ENCODE data around the gene LSM4. TPM values are rescaled to one million over a fixed set of nuclear protein-coding genes. Genes with fewer than 3 reads are reported as not detected.

LSM4 gene
- total RNA-seq, 1 experiment from 2014 or later, result 403 TPM

DNA sequence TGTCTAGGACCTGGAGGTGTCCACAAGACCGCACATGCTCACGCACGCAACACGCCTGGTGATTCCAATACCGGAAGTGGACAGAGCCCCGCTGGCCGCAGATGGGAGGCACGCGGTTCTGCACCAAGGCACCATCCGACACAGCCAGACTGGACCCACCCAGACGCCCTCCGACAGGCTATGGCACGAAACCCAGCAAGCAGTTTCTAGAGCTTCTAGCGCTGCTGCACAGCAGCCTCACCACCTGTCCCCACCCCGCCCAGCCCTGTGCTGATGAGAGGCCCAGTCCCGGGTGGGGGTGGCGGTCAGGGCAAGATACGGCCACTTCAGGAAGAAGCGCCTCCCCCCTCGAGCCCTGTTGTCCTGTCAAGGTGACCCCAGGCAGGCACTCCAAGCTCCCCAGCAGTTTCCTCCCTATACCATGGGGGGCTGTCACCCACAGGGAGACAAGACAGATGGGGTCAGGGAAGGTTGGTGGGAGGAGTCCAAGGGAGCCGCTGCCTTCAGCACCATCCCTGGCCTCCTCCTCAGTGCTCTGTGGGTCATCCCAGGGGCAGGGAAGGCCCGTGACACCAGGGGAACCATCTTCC lies 11.3 kb downstream of the LSM4 start:
- DNase-seq (ENCODE audit: low spot score), result no peak

DNA sequence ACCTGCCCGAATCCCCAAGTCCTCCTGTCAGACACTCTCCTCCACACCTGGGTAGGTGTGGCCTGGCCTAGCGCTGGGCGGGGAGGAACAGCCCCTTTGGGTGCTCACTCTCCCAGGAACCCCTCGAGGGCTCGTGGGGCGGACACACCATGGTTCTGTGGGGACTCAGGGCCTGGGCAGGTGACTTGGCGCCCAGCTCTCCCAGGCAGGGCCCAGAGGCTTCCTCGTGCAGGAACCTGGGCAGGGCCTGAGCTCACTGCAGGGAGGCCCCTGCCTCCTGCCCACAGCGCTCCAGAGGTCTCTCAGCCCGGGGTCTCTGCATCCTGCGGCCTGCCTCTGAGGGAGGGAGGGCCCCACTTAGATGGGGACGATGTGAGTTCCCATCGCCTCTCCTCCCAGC lies 11.9 kb downstream of the LSM4 start:
- DNase-seq (ENCODE audit: low spot score), result no peak

DNA sequence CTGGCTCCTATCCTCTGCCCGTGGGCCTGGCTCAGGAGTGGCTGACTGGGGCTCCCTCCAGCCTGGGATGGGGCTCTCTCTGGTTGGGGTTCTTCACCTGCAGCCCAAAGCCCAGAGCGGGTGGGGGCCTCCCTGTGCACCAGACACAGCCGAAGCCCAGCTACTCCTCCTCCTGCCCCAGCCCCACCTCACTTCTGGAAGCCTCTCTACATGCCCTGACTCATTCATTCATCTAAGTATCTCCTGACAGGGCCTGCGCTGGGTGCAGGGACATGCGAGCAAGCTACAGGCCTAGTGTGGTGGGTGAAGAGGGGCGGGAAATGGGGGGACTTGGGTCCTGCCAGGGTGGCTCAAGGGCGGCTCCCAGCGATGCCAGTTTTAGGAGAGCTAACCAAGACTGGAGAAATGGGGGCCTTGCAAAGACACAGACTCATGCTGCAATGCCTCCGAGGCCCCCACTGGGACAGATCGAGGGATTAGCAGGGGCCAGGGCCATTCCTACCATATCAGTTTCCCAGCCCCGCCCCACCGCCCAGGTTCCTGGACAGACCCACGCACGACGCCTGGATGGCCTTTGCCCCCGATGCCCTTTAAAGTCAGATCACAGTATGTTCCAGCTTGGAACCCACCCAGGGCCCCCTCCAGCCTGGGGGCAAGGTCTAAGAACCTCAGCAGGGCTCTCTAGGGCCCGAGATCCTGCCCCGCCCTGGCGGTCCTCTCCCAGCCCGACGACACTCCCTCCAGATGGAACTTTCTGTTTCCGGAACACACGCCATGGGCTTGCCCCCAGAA lies 12.6 kb downstream of the LSM4 start:
- no peak for DNase-seq (ENCODE audit: low spot score)

DNA sequence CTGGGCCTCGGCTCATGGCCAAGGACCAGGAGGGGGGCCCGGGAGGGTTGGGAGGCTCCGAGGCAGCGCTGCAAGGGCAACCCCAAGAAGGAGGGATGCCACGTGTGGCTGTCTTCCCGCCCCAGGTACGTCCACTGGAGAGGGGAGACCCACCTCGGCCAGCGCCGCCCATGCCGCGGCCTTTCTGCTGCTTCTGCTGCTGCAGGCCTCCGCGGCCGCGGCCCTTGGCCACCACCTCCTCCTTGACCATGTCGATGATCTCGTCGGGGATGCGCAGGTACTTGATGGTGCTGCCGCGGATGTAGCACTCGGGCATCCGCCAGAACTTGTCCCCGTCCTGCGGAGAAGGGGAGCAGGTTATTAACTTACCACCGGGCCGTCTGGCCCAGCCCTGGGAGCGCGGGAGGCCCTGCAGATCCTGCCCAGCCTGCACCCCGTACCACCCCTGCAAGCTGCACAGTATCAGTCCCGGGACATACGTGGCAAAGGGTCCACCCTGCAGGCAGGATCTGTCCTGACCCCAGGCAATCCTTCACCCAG lies 13.3 kb downstream of the LSM4 start:
- DNase-seq (ENCODE audit: low spot score), result no peak

DNA sequence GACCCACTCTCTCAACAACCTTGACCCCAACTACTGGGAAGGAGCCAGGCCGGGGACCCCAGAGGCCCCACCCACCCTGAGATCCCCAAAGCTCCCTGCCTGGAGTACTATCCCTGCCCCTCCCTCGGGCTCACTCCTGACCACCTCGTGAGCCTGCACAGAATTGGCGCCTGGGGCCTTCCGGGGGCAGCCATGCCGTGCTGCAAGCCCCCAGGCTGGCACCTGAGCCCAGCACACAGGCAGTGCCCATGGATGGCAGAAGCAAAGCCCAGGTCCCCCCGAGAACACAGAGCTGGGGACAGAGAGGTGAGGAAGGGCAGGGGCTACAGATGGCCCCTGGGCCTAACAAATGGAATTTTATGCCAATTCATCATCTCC lies 13.9 kb downstream of the LSM4 start:
- DNase-seq (ENCODE audit: low spot score), result no peak

DNA sequence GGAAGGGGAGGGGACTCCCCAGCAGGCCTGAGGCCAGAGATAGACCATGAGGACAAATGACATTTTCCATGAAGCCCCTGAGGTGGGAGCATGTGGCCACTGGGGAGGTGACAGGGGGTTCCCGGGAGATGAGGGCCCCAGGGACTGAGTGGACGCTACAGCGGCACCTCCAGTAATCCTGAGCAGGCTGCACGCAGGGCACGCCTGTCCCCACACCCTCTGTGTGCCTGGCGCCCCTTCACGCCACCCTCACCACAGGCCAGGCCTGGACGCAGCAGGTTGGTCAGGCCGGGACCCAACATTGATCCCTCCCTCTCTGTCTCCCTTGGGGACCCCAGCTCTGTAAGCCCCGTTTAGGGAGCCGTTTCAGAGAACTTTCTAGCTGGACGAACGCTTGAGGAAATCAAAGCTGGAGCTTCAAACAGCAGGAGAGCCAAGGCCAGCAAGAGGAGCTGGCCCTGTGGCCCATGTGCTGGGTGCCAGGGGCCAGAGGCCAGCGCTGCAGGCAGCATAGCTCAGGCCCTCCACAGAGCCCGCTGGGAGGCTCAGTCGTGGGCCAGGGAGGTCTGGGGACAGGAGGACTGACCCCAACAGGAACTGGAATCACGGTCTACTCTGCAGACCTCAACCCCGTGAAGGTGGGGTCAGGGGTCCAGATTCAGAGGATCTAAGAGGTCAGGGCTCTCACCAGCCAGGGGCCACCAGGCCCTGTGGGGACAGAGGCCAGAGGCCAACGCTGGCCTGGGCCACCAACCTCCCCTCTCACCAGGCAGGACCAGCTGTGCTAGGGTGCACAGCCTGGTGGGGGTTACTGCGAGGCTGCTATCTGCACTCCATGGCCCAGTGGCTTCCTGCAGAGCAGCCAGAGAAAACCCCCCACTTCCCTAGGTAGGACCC lies 14.6 kb downstream of the LSM4 start:
- no peak for DNase-seq (ENCODE audit: low spot score)

DNA sequence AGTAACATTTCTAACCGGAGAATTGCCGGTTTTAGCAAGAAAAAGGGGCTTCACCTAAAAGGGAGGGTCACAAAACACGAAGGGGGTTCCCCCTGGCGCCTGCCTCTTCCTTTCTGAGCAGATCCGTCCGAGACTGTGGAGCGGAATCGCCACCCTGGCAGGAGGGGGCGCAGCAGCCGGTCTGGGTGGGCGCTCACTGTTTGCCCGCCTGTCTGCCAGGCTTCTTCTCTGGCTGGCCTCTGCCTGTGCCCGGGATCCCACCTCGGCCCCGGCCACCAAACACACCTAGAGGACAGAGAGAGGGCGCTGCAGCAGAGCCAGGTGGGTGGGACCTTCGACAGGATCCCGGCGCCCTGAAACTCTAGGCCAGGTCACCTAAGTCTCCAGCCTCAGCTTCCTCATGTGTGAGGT lies 15.6 kb downstream of the LSM4 start:
- DNase-seq (ENCODE audit: low spot score), result no peak

DNA sequence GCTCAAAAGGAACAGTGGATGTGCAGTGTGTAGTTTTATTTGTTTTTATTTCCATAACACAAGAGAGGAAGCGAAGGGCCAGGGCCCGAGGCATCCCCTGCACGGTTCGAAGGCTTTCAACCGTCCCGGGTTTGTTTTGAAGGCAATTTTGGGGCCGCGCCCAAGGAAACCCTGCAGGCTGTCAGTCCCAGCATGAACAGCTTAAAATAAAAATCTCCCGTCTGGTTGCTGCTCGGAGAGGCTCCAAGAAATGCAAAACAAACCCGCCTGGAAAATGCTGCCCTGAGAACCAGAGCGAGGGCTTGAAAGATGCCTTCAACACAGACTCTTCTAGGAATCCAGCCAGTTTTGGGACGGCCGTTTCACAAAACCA lies 16.0 kb downstream of the LSM4 start:
- DNase-seq (ENCODE audit: low spot score), result no peak

DNA sequence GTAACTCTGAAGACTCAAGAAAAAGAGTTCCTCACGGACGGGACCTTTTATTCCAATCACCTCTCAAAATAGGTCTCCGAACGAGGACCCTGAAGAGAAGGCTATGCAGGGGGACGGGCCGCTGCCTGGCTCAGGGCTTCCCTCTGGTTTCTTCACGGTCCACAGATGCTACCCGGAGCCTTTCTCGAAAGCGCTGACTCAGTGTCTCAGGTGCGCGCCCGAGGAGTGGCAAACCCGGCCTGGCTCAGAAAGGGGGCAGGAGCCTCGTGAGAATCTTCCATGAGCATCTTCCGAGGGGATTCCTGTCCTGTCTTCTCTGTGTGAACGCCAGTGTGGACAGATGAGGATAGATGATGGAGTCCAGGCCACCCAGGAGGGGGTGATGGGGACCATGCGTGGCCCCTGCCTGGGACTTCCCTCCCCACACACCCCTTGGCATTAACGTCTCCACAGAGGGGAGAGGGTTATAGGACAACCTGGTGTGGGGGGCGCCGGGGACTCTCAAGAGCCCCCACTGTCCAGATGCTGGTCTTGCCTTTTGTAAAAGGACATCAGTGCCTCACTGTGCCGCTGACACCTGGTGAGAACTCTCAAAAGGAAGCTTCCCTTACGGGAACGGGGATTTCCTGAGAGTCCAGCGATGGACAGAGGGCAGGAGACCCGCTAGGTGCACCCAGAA lies 16.5 kb downstream of the LSM4 start:
- no peak for DNase-seq (ENCODE audit: low spot score)

DNA sequence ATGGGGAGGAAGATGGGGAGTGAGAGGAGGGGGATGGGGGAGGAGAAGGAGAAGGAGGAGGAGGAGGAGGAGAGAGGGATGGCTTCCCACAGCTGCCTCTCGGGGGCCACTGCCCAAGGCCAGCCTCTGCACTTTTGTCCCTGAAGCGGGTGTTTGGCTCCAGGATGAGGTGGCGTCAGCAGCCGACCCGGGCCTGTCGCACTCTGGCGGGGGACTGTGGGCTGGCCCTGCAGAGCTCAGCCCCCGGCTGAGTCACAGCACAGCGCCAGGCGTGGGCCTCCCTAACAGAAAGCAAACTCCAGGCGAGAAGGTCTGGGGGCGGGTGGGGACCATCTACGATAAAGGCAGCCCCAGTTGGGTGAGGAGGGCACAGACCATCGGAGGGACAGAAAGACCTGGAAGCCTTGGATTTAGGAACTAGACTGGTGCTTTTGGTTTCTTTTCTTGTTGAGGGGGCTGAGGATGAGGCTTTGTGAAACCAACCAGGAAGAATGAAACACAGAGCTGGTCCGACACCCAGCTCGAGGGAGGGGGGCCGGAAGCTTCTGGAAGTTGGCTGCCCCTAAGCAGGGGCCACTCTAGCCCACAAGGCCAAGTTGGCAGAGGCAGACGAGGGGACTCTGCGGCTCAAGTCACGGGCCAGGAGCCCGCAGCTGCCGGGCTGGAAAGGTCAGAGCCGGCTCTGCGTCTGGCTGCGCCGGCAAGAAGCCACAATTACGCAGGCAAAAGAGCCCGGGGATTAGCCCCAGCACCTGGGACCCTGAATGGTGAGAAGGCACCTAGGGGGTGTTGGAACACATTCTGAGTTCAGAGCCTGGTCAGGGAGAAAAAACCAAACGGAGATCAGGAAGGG lies 18.2 kb downstream of the LSM4 start:
- DNase-seq (ENCODE audit: low spot score), result peak; percentile 76

DNA sequence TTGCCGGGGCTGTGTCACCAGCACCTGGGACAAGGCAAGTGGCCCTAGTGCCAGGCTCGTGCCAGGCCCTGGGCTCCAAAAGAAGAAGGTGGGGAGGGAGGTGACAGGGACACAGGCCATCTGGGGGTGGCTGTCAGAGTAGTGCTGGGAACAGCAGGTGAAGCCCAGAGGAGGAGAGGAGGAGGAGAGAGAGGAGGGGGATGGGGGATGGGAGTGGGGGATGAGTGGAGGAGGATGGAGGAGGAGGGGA lies 18.7 kb downstream of the LSM4 start:
- DNase-seq (ENCODE audit: low spot score), result no peak

DNA sequence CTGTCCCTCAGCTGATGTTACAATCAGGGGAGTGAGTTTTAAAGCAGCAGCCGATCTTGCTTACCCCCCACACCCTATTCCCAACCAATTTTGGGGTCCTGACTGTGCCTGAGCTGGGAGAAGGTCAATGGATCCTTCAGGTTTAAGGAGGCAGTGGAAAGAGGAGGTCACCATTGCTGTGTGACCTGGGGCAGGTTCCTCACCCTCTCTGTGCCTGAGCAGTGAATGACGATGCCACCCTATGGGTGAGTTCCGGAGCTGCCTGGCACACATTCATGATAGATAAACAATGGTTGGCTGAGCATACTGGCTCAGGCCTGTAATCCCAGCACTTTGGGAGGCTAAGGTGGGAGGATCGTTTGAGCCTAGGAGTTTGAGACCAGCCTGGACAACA lies 21.2 kb downstream of the LSM4 start:
- DNase-seq (ENCODE audit: low spot score), result no peak

DNA sequence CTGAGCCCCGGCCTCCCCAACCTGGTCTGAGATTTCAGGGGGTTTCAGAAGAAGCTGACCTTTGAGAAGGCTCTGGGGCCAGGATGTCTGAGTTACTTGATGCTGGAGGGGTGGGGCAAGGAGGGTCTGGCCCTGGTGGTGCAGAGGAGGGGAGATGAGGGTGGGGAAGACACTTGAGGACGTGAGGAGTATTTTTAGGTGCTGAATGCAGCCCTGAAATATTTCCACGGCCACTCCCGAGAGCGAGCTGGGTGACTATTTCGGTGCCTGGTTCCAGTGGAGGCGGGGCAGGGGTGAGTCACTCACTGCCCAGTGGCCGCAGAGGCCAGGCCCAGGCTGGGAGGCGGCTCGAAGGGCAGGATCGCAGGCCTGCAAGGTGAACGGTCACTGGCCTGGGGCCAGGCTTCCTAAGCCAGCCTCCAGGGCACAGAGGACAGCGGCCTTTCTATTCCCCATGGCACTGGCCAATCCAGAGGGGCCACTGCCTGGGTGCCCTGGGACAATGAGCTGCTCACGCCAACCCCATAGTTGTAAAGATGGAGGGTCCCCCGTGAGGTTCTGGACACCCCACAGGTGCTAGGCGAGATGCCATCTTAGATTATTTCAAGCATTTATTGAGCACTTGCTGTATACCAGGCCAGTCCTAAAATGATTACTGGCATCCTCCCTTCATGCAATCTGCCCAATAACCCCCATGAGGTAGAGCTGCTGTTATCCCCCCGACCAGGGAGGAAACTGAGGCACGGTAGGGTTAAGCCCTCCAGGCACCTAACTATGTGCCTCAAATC lies 21.8 kb downstream of the LSM4 start:
- DNase-seq (ENCODE audit: low spot score), result peak; percentile 90

DNA sequence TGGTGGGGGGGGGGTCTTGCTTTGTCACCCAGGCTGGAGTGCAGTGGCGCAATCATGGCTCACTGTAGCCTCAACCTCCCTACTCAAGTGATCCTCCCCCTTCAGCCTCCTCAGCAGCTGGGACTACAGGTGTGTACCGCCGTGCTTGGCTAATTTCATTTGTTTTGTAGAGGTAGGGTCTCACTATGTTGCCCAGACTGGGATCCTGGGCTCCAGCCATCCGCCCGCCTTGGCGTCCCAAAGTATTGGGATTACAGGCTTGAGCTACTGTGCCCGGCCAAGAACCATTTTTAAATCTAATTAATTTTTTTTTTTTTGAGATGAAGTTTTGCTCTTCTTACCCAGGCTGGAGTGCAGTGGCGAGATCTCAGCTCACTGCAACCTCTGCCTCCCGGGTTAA lies 23.2 kb downstream of the LSM4 start:
- no peak for DNase-seq (ENCODE audit: low spot score)

DNA sequence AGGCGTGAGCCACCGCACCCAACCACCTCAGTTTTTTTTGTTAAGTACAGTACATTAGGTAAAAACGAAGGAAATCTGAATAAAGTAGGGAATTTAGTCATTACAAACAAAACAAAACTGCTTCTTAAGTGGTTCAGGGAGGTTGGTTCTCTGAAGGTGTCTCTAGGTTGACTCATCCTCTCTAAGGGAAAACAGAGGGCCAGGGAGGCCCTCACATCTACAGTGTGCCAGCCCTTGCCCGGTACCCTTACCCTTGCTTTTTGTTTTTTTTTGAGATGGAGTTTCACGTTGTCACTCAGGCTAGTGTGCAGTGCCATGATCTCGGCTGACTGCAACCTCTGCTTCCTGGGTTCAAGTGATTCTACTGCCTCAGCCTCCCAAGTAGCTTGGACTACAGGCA lies 24.3 kb downstream of the LSM4 start:
- DNase-seq (ENCODE audit: low spot score), result peak; percentile 55

DNA sequence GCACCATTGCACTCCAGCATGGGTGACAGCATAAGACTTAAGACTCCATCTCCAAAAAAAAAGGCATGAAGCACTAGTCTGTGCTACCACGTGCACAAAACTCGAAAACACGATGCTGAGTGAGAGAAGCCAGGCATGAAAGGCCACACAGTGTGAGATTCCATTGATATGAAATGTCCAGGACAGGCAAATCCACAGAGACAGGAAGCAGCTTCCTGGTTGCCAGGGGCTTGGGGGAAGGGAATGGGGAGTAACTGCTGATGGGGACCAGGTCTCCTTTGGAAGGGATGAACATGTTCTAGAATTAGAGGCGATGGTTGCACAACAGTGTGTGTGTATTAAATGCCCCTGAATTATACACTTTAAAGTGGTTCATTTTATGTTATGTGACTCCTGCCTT lies 25.6 kb downstream of the LSM4 start:
- DNase-seq (ENCODE audit: low spot score), result no peak

DNA sequence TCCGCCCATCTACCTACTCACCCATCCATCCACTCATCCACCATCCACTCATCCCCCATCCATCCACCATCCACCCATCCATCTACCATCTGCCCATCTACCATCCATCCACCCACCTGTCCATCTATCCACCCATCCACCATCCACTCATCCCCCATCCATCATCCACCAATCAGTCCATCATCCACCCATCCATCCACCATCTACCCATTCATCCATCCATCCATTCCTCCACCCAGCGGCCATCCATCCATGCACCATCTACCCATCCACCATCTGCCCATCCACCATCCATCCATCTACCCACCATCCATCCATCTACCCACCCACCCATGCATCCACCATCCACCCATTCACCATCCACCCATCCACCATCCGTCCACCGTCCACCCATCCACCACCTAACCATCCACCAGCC lies 27.8 kb downstream of the LSM4 start:
- DNase-seq (ENCODE audit: low spot score), result no peak

DNA sequence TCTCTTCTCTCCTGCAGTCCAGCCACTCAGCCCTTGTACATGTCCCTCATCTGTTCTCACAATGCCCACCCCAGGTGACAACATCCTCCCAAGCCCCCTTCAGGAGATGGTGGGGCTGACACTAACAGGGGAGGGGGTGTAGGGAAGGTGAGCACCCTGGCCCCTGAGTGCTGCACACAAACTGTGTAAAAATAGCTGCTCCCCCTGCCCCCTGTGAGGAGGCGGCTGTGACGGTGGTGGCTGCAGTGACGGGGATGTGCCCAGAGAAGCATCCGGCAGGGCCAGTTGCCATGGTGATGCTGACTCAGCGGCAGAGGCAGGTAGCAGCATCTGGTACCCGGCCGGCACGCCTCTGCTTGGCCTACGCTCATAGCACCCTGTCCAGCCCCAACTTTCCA lies 28.4 kb downstream of the LSM4 start:
- DNase-seq (ENCODE audit: low spot score), result no peak

DNA sequence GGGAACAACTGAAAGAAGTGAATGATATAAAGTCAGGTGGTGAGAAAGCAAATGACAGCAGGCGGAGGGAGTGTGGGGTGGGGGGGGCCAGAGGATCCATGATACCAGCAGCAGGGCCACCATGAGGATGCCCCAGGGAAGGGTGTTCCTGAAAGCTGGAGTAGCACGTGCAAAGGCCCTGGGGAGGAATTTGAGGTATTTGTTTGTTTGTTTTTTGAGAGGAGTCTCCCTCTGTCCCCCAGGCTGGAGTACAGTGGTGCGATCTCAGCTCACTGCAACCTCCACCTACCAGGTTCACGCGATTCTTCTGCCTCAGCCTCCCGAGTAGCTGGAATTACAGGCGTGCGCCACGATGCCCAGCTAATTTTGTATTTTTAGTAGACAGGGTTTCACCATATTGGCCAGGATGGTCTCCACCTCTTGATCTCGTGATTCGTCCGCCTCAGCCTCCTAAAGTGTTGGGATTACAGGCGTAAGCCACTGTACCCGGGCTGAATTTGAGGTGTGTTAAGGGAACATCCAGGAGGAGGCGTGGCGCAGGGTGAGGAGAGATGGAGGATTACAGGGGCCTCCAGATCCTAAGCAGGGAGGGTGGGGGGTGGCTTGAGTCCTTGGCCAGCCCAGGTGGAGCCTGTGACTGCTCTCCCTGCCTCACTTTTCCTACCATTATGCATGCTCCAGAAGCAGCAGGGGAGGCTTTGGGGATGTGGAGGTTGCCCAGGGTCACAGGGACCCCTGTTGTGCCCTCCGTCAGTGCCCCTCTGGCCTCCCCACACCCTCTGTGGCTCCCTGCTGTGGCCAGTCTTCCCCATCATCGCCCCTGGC lies 29.0 kb downstream of the LSM4 start:
- no peak for DNase-seq (ENCODE audit: low spot score)

All from A172 (cell line).